ENCODE data around the gene BHLHA15.
A peak's percentile ranks its signal among the peaks of the same experiment; 100 is the strongest.

Gene BHLHA15

GRCh38 chr7:98165827-98166667, 45.2 kb upstream of the BHLHA15 start:
- no peak overlapping the region for H3K27ac ChIP-seq (ENCODE audit: low read length, poor library complexity, severe bottlenecking)
- H2AK5ac ChIP-seq (ENCODE audit: low read length, severe bottlenecking) = no peak overlapping the region
- H2AFZ ChIP-seq (ENCODE audit: low read depth, low read length) = no peak overlapping the region
- H3K4me2 ChIP-seq (ENCODE audit: low read length, poor library complexity, severe bottlenecking) = no peak overlapping the region
- H3K4me3 ChIP-seq (ENCODE audit: insufficient read depth in 1 of 2, low read depth in 1 of 2, low read length in 2 of 2) = peak overlapping the region in 1 of 2 experiments; percentile 7
- peaks cover 0 to 6% of the 10 kb centered on the region in 2 experiments for H3K36me3 ChIP-seq (ENCODE audit: control insufficient read depth in 1 of 2, insufficient read depth in 2 of 2, low read depth in 1 of 2, low read length in 2 of 2)
- no peaks in the 10 kb centered on the region for H3K9me3 ChIP-seq (ENCODE audit: control insufficient read depth, low read length)
- H3K18ac ChIP-seq (ENCODE audit: low read depth in 1 of 2, low read length in 2 of 2) = no peak overlapping the region
- H4K91ac ChIP-seq (ENCODE audit: low read length) = no peak overlapping the region
- H3K14ac ChIP-seq (ENCODE audit: low read length in 2 of 2) = no peak overlapping the region
- H3K79me1 ChIP-seq (replicated peaks; ENCODE audit: low read length, poor library complexity, severe bottlenecking) = peaks cover 35% of the 10 kb centered on the region
- DNase-seq = peak; percentile 24
- no peak overlapping the region for H4K8ac ChIP-seq (ENCODE audit: low read length)
- H3K27me3 ChIP-seq (ENCODE audit: control insufficient read depth in 1 of 2, insufficient read depth in 1 of 2, low read length in 2 of 2) = no peaks in the 10 kb centered on the region
- H2BK5ac ChIP-seq (ENCODE audit: low read depth, low read length, poor library complexity, severe bottlenecking) = no peak overlapping the region
- H3K23ac ChIP-seq (ENCODE audit: low read length in 2 of 2) = no peak overlapping the region
- H2BK15ac ChIP-seq (ENCODE audit: low read depth, poor library complexity, severe bottlenecking) = no peak overlapping the region
- 85% methylated on average over 16 of the region's 18 CpGs for WGBS
- H3K4me1 ChIP-seq (ENCODE audit: control insufficient read depth, insufficient read depth, low read depth, low read length) = peaks cover 6% of the 10 kb centered on the region
- no peak overlapping the region for H2BK120ac ChIP-seq (ENCODE audit: low read depth, low read length)
- no peak overlapping the region for H3K4ac ChIP-seq (ENCODE audit: low read depth in 1 of 2, low read length in 2 of 2)
- H2BK12ac ChIP-seq (ENCODE audit: low read length in 2 of 2) = no peak overlapping the region
- H3K9ac ChIP-seq (ENCODE audit: low read length) = no peak overlapping the region

GRCh38 chr7:98166668-98166970, 44.6 kb upstream of the BHLHA15 start:
- Histone ChIP-seq H2BK5ac (ENCODE audit: low read depth, low read length, poor library complexity, severe bottlenecking) (no peak overlapping the region), H3K14ac (ENCODE audit: low read length in 2 of 2) (no peak overlapping the region), H2BK15ac (ENCODE audit: low read depth, poor library complexity, severe bottlenecking) (no peak overlapping the region), H3K4ac (ENCODE audit: low read depth in 1 of 2, low read length in 2 of 2) (no peak overlapping the region), H3K27ac (ENCODE audit: low read length, poor library complexity, severe bottlenecking) (no peak overlapping the region), H3K79me1 (replicated peaks; ENCODE audit: low read length, poor library complexity, severe bottlenecking) (peaks cover 36% of the 10 kb centered on the region), H3K18ac (ENCODE audit: low read depth in 1 of 2, low read length in 2 of 2) (no peak overlapping the region), H3K4me1 (ENCODE audit: control insufficient read depth, insufficient read depth, low read depth, low read length) (peaks cover 6% of the 10 kb centered on the region), H4K8ac (ENCODE audit: low read length) (no peak overlapping the region), H3K36me3 (ENCODE audit: control insufficient read depth in 1 of 2, insufficient read depth in 2 of 2, low read depth in 1 of 2, low read length in 2 of 2) (peaks cover 2 to 9% of the 10 kb centered on the region in 2 experiments), H3K9ac (ENCODE audit: low read length) (no peak overlapping the region), H2AK5ac (ENCODE audit: low read length, severe bottlenecking) (no peak overlapping the region), H3K9me3 (ENCODE audit: control insufficient read depth, low read length) (no peaks in the 10 kb centered on the region), H3K4me2 (ENCODE audit: low read length, poor library complexity, severe bottlenecking) (no peak overlapping the region), H2BK120ac (ENCODE audit: low read depth, low read length) (no peak overlapping the region), H4K91ac (ENCODE audit: low read length) (no peak overlapping the region), H2BK12ac (ENCODE audit: low read length in 2 of 2) (no peak overlapping the region), H3K23ac (ENCODE audit: low read length in 2 of 2) (no peak overlapping the region), H3K4me3 (ENCODE audit: insufficient read depth in 1 of 2, low read depth in 1 of 2, low read length in 2 of 2) (no peak overlapping the region), H2AFZ (ENCODE audit: low read depth, low read length) (no peak overlapping the region), H3K27me3 (ENCODE audit: control insufficient read depth in 1 of 2, insufficient read depth in 1 of 2, low read length in 2 of 2) (no peaks in the 10 kb centered on the region)
- WGBS = 83% methylated on average over 1 of the region's 2 CpGs
- DNase-seq = no peak

- Histone ChIP-seq H2AK5ac (ENCODE audit: low read length, severe bottlenecking) (no peak overlapping the region), H3K36me3 (ENCODE audit: control insufficient read depth in 1 of 2, insufficient read depth in 2 of 2, low read depth in 1 of 2, low read length in 2 of 2) (peaks cover 10 to 15% of the 10 kb centered on the region in 2 experiments), H2BK12ac (ENCODE audit: low read length in 2 of 2) (no peak overlapping the region), H4K91ac (ENCODE audit: low read length) (no peak overlapping the region), H3K79me1 (replicated peaks; ENCODE audit: low read length, poor library complexity, severe bottlenecking) (peaks cover 36% of the 10 kb centered on the region), H3K9me3 (ENCODE audit: control insufficient read depth, low read length) (no peaks in the 10 kb centered on the region), H3K27me3 (ENCODE audit: control insufficient read depth in 1 of 2, insufficient read depth in 1 of 2, low read length in 2 of 2) (no peaks in the 10 kb centered on the region), H3K27ac (ENCODE audit: low read length, poor library complexity, severe bottlenecking) (no peak overlapping the region), H3K14ac (ENCODE audit: low read length in 2 of 2) (no peak overlapping the region), H3K4me1 (ENCODE audit: control insufficient read depth, insufficient read depth, low read depth, low read length) (peaks cover 6% of the 10 kb centered on the region), H3K4me2 (ENCODE audit: low read length, poor library complexity, severe bottlenecking) (no peak overlapping the region), H2BK120ac (ENCODE audit: low read depth, low read length) (no peak overlapping the region), H4K8ac (ENCODE audit: low read length) (no peak overlapping the region), H3K4ac (ENCODE audit: low read depth in 1 of 2, low read length in 2 of 2) (no peak overlapping the region), H2AFZ (ENCODE audit: low read depth, low read length) (no peak overlapping the region), H2BK15ac (ENCODE audit: low read depth, poor library complexity, severe bottlenecking) (no peak overlapping the region), H3K4me3 (ENCODE audit: insufficient read depth in 1 of 2, low read depth in 1 of 2, low read length in 2 of 2) (no peak overlapping the region), H3K23ac (ENCODE audit: low read length in 2 of 2) (no peak overlapping the region), H2BK5ac (ENCODE audit: low read depth, low read length, poor library complexity, severe bottlenecking) (no peak overlapping the region), H3K9ac (ENCODE audit: low read length) (no peak overlapping the region), H3K18ac (ENCODE audit: low read depth in 1 of 2, low read length in 2 of 2) (no peak overlapping the region)
- 90% methylated on average over 15 of the region's 15 CpGs for WGBS
- no peak for DNase-seq
Measured at GRCh38 chr7:98167653-98168052, 43.6 kb upstream of the BHLHA15 start.

- H4K8ac ChIP-seq (ENCODE audit: low read length) = no peak overlapping the region
- H3K36me3 ChIP-seq (ENCODE audit: control insufficient read depth in 1 of 2, insufficient read depth in 2 of 2, low read depth in 1 of 2, low read length in 2 of 2) = peaks cover 14 to 15% of the 10 kb centered on the region in 2 experiments
- no peak overlapping the region for H3K4me3 ChIP-seq (ENCODE audit: insufficient read depth in 1 of 2, low read depth in 1 of 2, low read length in 2 of 2)
- H4K91ac ChIP-seq (ENCODE audit: low read length) = no peak overlapping the region
- no peak overlapping the region for H3K4ac ChIP-seq (ENCODE audit: low read depth in 1 of 2, low read length in 2 of 2)
- peaks cover 6% of the 10 kb centered on the region for H3K4me1 ChIP-seq (ENCODE audit: control insufficient read depth, insufficient read depth, low read depth, low read length)
- H3K4me2 ChIP-seq (ENCODE audit: low read length, poor library complexity, severe bottlenecking) = no peak overlapping the region
- H3K27me3 ChIP-seq (ENCODE audit: control insufficient read depth in 1 of 2, insufficient read depth in 1 of 2, low read length in 2 of 2) = no peaks in the 10 kb centered on the region
- H3K23ac ChIP-seq (ENCODE audit: low read length in 2 of 2) = no peak overlapping the region
- H2BK15ac ChIP-seq (ENCODE audit: low read depth, poor library complexity, severe bottlenecking) = no peak overlapping the region
- no peak overlapping the region for H2AFZ ChIP-seq (ENCODE audit: low read depth, low read length)
- no peak overlapping the region for H3K18ac ChIP-seq (ENCODE audit: low read depth in 1 of 2, low read length in 2 of 2)
- peaks cover 34% of the 10 kb centered on the region for H3K79me1 ChIP-seq (replicated peaks; ENCODE audit: low read length, poor library complexity, severe bottlenecking)
- H2AK5ac ChIP-seq (ENCODE audit: low read length, severe bottlenecking) = no peak overlapping the region
- H2BK12ac ChIP-seq (ENCODE audit: low read length in 2 of 2) = no peak overlapping the region
- no peak overlapping the region for H2BK120ac ChIP-seq (ENCODE audit: low read depth, low read length)
- WGBS = 60% methylated on average over 14 of the region's 17 CpGs
- no peak overlapping the region for H2BK5ac ChIP-seq (ENCODE audit: low read depth, low read length, poor library complexity, severe bottlenecking)
- no peak overlapping the region for H3K9ac ChIP-seq (ENCODE audit: low read length)
- H3K27ac ChIP-seq (ENCODE audit: low read length, poor library complexity, severe bottlenecking) = no peak overlapping the region
- DNase-seq = peak; percentile 69
- no peak overlapping the region for H3K14ac ChIP-seq (ENCODE audit: low read length in 2 of 2)
- no peaks in the 10 kb centered on the region for H3K9me3 ChIP-seq (ENCODE audit: control insufficient read depth, low read length)
Measured at GRCh38 chr7:98168181-98168903, 42.9 kb upstream of the BHLHA15 start.

Measured in mesenchymal stem cell (in vitro differentiated cells and primary cell).